RCC 7860 (cell line): Measurements from ENCODE around the gene RAB4A.

Experiments
- DNase-seq: peaks from one replicate; pipeline ENCODE4 v3.0.0-alpha.2; 2015; ENCODE audit warnings: low spot score
- FAIRE-seq: peaks from 2 replicates; lab custom pipeline; 2012; peaks lifted over from hg19 to GRCh38; lab: Jason Lieb, UNC

RAB4A gene

DNA sequence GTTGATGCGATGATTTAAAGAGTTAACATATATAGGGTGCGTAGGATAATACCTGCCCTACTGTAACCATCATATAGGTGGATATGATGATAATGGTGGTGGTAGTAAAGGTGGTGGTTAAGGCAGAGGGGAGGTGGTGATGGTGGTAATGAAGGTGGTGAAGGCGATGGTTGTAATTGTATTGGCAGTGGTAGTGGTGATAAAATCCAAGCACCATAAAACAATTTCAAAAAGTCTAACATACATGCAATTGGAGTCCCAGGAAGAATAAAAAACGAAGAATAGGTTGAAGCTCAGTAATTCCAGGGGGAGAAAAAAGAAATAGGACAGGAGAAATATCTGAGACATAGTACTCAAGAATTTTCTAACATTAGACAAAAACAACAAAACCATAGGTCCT lies 27.3 kb upstream of the RAB4A start:
- FAIRE-seq (no peak), DNase-seq (no peak)

- FAIRE-seq, result no peak
- no peak for DNase-seq
Observed at GRCh38 chr1:229244091-229244490, 26.8 kb upstream of the RAB4A start.

DNA sequence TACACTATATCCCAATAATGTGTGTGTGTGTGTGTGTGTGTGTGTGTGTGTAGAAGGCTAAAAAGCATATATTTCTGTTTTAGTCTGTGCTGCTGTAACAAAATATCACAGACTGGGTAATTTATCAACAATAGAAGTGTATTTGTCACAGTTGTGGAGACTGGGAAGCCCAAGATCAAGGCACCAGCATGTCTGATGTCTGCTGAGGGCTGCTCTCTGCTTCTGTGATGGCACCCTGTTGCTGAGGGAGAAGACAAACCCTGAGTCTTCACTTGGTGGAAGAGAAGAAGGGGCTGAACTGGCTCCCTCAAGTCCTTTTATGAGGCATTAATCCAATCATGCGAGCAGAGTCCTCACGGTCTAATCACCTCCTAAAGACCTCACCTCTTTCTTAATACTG lies 23.0 kb upstream of the RAB4A start:
- no peak for FAIRE-seq
- DNase-seq, result no peak

GRCh38 chr1:229248821-229249817 lies 21.8 kb upstream of the RAB4A start:
- DNase-seq (no peak), FAIRE-seq (no peak)

DNA sequence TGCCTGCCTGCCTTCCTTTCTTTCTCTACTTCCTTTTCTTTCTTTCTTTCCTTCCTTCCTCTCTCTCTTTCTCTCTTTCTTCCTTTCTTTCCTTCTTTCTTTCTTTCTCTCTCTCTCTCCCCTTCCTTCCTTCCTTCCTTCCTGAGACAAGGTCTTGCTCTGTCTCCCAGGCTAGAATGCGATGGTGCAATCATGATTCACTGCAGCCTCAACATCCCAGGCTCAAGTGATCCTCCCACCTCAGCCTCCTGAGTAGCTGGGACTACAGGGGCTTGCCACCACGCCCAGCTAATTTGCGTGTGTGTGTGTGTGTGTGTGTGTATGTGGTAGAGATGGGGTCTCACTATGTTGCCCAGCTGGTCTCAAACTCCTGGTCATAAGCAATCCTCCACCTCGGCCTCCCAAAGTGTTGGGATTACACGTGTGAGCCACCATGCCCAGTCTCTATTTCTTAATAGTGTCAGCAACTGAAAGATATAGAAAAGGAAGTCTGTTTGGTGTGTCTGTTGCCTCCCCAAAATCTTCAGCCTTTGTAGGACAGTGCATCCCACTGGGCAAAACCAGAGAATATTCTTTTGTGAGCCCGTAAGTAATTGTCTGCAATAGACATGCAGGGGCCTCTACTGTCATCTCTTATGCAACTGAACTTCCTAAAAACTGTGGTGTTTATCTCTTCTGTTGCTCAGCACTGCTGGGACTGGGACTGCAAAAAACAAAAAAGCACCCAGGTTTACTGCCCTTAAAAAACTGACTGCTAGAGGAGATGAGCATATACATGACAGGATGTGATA lies 20.9 kb upstream of the RAB4A start:
- no peak for DNase-seq
- no peak for FAIRE-seq

DNA sequence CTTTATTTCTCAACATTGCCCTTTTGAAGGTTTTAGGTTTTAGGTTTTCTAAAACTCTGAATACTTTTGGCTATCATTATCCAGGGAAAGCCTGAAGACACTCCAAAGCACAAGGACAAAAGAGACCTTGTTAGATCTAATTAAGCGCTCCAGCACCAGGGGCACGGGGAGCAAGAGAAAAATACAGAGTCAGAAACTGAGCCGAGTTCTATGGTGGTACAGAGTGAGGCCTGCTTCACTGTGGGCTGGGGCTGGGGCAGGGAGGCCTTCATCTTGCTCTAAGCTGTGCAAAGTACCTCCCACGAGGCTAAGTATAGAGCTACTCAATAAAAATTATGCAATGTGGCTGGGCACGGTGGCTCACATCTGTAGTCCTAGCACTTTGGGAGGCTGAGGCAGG lies 19.7 kb upstream of the RAB4A start:
- DNase-seq (no peak), FAIRE-seq (no peak)

DNA sequence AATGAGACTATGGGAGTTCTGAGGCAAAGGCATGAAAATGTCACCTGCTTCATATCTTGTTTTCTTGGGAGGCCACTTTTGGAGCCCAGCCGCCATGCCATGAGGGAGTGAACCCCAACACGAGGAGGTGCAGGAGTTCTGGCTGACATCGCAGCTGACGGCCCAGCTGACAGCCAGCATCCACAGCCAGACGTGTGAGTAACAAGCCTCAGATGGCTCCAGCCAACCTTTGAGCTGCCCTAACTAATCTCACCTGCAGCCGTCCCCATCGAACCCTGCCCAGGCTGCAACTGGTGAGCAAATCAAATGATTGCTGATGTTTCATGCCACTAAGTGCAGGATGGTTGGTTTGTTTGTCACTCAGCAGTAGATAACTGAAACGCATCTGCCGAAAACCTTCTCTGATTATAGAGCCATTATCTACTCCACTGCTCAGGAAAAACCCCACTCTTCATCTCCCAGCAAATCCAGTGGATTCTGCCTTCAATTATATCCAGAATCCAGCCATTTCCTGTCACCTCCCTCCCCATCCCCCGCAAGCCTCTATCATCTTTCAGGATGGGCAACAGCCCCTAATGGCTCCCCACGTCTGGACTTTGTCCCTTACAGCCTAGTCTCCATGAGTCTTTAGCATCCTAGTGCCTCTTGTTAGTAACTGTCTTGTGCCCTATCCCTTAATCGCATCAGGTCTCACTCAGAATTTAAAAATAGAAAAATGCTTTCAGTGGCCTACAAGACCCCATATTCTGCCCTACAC lies 18.5 kb upstream of the RAB4A start:
- no peak for FAIRE-seq
- DNase-seq, result no peak

- DNase-seq (peak; percentile 37), FAIRE-seq (peak; percentile 7)
Observed at GRCh38 chr1:229253151-229253974, 17.5 kb upstream of the RAB4A start.

DNA sequence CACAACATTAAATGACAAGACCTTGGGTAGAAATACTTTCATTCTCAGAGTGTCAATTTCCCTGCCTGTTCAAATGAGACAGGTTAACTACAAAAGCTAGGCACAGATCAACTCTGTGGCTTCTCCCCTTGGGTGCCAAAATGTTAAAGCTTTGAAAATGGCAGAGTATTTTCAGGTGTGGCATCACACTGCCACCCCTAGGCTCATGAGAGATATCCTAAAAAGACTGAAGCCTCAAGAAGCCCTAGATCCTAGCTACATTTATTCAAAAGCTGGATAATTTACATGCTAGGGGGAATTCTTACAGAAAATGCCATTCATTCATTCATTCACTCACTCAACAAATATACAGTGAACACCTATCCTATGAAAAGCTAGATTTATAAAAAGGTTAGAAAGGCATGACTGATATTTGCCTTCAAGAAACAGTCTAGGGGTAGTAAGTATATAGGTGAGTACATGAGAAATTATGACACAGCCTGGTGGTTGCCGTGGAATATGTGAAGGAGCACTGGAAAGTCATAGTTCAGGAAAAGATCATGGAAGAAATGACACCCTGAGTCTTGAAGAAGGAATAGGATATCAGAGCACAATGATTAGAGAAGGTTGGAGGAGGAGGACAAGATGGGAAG lies 15.9 kb upstream of the RAB4A start:
- no peak for FAIRE-seq
- DNase-seq, result no peak

DNA sequence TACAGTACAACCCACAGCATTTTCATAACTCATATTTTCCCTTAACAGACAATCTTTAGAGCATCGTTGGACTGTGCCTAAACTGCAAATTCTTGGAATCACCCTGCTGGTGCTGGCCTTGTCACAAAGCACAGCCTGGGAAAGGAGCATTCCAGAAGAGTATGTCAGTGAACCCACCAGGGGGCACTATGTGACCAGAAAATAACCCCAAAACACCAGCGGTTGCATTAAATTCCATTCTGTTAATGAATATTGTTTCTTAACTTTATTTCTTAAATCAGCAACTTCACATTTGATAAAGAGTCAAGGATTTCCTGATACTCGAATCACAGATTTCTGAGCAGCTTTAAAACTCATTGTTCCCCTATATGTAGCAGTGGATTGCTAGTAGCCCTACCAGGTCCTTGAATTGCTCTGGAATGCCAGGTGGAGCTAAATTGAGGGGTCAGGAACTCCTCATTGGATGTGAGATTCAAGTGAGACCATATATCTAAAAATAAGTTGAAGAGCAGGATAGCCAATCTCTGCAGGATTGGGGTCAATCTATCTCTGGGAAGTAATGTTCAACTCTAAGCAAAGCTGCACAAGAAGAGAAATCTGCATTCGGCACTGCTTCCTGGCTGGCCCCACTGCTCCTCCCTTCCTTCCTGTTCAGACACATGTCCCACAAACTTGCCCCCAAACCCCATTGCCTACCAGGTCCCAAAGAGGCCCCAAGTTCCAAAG lies 12.7 kb upstream of the RAB4A start:
- peak; percentile 81 for FAIRE-seq

GRCh38 chr1:229258757-229259060 lies 12.2 kb upstream of the RAB4A start:
- no peak for FAIRE-seq
- no peak for DNase-seq

More for the DNA sequence above, 12.7 kb upstream of the RAB4A start:
- DNase-seq, result peak; percentile 54

GRCh38 chr1:229260297-229260696 lies 10.6 kb upstream of the RAB4A start:
- FAIRE-seq (no peak), DNase-seq (no peak)

- DNase-seq (no peak), FAIRE-seq (no peak)
Observed at GRCh38 chr1:229262239-229262638, 8.7 kb upstream of the RAB4A start.

DNA sequence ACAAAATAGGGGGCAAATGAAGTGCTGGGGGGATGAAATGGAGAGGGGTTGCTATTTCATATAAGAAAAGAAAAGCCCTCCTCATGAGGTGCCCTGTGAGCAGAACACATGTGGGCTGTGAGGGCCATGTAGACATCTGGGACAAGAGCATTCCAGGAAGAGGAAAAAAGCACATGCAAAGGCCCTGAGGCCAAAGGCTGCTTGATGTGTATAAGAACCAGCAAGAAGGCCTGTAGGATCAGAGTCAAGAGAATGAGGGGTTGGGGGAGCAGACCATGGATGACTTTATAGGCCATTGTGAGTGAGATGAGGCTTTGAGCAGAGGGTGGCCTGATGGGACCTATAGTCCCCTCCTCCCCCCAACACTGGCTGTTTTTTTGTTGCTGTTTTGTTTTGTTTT lies 7.7 kb upstream of the RAB4A start:
- no peak for DNase-seq
- no peak for FAIRE-seq

GRCh38 chr1:229264068-229264467 lies 6.8 kb upstream of the RAB4A start:
- DNase-seq (no peak), FAIRE-seq (no peak)

DNA sequence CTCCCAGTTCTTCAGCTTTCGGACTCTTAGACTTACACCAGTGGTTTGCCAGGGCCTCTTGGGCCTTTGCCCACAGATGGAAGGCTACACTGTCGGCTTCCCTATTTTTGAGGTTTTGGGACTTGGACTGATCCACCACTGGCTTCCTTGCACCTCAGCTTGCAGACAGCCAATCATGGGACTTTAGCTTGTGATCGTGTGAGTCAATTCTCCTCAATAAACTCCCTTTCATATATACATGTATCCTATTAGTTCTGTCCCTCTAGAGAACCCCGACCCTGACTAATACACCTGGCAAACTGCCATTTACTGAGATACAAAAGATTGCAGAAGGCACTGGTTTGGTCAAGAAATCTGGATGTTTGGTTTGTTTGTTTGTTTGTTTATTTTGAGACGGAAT lies 6.4 kb upstream of the RAB4A start:
- DNase-seq (no peak), FAIRE-seq (no peak)

GRCh38 chr1:229266274-229266673 lies 4.6 kb upstream of the RAB4A start:
- no peak for FAIRE-seq
- no peak for DNase-seq

DNA sequence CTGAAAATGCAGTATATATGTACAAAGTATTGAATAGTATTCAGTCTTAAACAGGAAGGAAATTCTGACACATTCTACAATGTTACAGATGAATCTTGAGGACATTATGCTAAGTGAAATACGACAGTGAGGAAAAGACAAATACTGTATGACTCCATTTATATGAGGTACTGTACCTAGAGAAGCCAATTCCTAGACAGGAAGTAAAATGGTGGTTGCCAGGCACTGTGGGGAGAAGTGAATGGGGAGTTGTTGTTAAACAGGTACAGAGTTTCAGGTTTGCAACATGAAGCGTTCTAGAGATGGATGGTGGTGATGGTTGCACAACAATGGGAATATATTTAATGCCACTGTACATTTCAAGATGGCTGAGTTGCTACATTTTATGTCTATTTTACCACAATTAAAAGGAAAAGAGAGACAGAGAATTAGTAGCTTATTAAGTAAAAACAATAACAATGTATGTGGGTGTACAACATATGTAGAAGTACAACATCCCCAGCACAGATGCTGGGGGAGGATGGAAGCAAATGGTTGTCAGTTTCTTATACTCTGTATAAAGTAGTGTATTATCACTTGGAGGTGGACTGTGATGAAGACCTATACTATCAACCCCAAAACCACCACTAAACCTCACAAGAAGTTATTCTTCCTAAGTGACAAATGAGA lies 3.9 kb upstream of the RAB4A start:
- DNase-seq (no peak), FAIRE-seq (no peak)

GRCh38 chr1:229268505-229268904 lies 2.4 kb upstream of the RAB4A start:
- FAIRE-seq (no peak), DNase-seq (no peak)
